ENCODE measurements around the gene PTPRN2. TPM values are rescaled to one million over a fixed set of nuclear protein-coding genes. Genes with fewer than 3 reads are reported as not detected.
"Not testable (repeated sequence)": the region's sequence is repeated elsewhere in the genome, so short reads cannot be mapped to it uniquely, and the experiment has no call there.

The PTPRN2 gene
- total RNA-seq, 1 experiment from 2014 or later, result 3.8 TPM

DNA sequence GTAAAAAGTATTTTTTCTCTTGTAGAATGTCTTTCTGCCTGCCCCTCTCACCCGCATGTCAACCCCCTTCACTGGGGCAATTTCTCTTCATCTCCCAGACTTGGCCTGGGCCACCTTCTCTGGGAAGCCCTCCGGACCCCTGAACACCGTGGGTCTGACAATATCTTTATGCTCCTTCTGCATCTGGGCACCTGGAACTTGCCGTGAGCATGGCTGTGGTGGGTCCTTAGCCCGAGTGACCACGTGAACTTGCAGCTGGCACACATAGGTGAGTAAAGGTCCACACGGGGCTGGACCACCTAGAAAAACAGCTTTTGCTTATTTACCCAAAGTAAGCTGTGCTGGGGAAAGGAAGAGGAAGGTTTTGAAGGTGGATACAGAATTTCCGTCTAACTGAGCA lies 650.6 kb downstream of the PTPRN2 start:
- Histone ChIP-seq H3K4me1 (no peaks in the 10 kb centered on the region), H3K4me3 (no peak overlapping the region), H3K27me3 (peaks cover 7% of the 10 kb centered on the region), H3K9me3 (replicated peaks) (peaks cover 5% of the 10 kb centered on the region), H3K27ac (no peak overlapping the region), H3K36me3 (no peaks in the 10 kb centered on the region)
- no peak for DNase-seq

DNA sequence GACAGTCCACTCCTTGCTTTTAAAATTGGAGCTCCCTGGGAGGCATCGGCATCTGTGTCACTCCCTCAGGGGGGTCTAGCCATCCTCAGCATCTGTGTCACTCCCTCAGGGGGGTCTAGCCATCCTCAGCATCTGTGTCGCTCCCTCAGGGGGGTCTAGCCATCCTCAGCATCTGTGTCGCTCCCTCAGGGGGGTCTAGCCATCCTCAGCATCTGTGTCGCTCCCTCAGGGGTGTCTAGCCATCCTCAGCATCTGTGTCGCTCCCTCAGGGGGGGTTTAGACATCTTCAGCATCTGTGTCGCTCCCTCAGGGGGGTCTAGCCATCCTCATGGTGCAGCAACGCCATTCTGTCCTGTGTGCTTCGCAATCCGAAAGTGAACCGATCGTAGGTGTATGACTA lies 651.9 kb downstream of the PTPRN2 start:
- H3K27me3 ChIP-seq; H3K9me3 ChIP-seq (replicated peaks); DNase-seq; H3K36me3 ChIP-seq; H3K4me3 ChIP-seq; H3K27ac ChIP-seq; H3K4me1 ChIP-seq: not testable (repeated sequence)

DNA sequence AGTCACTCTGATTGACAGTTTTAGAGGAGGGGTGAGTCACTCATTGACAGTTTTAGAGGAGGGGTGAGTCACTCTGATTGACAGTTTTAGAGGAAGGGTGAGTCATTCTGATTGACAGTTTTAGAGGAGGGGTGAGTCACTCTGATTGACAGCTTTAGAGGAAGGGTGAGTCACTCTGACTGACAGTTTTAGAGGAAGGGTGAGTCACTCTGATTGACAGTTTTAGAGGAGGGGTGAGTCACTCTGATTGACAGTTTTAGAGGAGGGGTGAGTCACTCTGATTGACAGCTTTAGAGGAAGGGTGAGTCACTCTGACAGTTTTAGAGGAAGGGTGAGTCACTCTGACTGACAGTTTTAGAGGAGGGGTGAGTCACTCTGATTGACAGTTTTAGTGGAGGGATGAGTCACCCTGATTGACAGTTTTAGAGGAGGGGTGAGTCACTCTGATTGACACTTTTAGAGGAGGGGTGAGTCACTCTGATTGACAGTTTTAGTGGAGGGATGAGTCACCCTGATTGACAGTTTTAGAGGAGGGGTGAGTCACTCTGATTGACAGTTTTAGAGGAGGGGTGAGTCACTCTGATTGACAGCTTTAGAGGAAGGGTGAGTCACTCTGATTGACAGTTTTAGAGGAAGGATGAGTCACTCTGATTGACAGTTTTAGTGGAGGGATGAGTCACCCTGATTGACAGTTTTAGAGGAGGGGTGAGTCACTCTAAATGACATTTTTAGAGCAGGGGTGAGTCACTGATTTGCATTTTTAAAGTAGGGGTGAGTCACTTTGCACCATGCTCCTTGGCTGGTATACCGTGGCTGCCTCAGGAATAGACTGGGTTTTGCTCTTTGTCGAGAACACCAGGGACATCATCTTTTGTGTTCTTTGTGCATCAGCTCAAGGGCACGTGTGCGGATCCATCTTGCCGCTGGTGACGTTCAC lies 654.1 kb downstream of the PTPRN2 start:
- not testable (repeated sequence) for H3K4me3 ChIP-seq; H3K36me3 ChIP-seq; H3K27me3 ChIP-seq; H3K27ac ChIP-seq; H3K9me3 ChIP-seq (replicated peaks); H3K4me1 ChIP-seq
- DNase-seq, result peak in 1 of 2 experiments; percentile 5

DNA sequence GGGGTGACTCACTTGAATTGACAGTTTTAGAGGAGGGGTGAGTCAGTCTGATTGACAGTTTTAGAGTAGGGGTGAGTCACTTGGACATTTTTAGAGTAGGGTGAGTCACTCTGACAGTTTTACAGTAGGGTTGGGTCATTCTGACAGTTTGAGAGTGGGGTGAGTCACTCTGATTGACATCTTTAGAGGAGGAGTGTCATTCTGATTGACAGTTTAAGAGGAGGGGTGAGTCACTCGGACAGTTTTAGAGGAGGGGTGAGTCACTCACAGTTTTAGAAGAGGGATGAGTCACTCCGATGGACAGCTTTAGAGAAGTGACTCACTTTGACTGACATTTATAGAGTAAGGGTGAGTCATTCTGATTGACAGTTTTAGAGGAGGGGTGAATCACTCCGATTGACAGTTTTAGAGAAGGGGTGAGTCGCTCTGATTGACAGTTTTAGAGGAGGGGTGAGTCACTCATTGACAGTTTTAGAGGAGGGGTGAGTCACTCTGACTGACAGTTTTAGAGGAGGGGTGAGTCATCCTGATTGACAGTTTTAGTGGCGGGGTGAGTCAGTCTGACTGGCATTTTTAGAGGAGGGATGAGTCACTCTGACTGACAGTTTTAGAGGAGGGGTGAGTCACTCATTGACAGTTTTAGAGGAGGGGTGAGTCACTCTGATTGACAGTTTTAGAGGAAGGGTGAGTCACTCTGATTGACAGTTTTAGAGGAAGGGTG lies 655.0 kb downstream of the PTPRN2 start:
- H3K9me3 ChIP-seq (replicated peaks), result peaks cover 5% of the 10 kb centered on the region
- no peaks in the 10 kb centered on the region for H3K36me3 ChIP-seq
- H3K4me3 ChIP-seq, result no peak overlapping the region
- DNase-seq, result no peak
- peaks cover 3% of the 10 kb centered on the region; the same call in 1 of the 2 replicates for H3K27me3 ChIP-seq
- H3K4me1 ChIP-seq, result no peaks in the 10 kb centered on the region
- H3K27ac ChIP-seq, result no peak overlapping the region

DNA sequence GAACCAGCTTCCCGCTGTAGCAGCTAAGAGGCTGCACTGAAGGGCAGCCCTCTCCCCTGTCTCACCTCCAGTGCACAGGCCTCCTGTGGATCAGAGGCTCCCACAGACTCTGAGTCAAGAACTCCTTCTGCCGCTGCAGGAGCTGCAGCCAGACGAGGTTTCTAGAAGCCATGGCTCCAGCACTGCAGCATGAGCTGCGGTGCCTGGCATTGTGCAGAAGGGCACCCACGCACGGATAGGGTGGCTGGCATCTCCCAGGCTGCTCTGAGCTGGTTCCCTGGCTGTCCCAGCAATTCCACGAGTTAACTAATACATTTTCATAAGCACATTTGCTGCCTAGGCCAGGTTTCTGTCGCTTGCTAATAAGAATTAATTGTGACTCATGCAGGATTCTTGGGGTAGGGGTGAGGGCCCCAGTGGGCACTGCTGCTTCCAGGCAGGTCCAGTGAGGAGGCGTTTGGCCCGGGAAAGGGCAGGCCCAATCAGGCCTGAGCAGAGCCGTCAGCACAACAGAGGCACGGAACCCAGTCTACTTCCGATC lies 656.6 kb downstream of the PTPRN2 start:
- Histone ChIP-seq H3K27me3 (peaks cover 4% of the 10 kb centered on the region; the same call in 1 of the 2 replicates), H3K4me1 (no peaks in the 10 kb centered on the region), H3K36me3 (no peaks in the 10 kb centered on the region), H3K27ac (no peak overlapping the region), H3K9me3 (replicated peaks) (peaks cover 5% of the 10 kb centered on the region), H3K4me3 (no peak overlapping the region)
- no peak for DNase-seq

DNA sequence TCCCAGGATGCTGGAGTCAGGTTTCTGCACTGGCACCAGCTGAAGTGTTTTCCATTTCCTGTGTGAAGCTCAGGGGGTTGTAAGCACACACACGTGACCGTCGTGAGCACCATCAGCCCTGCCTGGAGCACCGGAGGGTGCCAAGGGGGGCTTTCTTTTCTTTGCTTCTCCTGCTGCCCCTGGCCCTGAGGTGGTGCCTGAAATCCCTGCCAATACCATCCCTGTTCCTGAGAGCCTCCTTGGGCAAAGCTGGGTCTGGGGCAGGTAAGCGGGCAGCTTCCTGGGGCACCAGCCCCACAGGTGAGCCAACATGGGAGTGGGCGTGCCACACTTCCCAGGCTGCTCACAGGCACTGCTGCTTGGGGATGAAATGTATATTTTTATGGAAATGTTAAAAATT lies 657.2 kb downstream of the PTPRN2 start:
- no peak overlapping the region for H3K27ac ChIP-seq
- no peaks in the 10 kb centered on the region for H3K36me3 ChIP-seq
- DNase-seq, result no peak
- peaks cover 4% of the 10 kb centered on the region; the same call in 1 of the 2 replicates for H3K27me3 ChIP-seq
- no peaks in the 10 kb centered on the region for H3K4me1 ChIP-seq
- H3K4me3 ChIP-seq, result no peak overlapping the region
- peaks cover 5% of the 10 kb centered on the region for H3K9me3 ChIP-seq (replicated peaks)

DNA sequence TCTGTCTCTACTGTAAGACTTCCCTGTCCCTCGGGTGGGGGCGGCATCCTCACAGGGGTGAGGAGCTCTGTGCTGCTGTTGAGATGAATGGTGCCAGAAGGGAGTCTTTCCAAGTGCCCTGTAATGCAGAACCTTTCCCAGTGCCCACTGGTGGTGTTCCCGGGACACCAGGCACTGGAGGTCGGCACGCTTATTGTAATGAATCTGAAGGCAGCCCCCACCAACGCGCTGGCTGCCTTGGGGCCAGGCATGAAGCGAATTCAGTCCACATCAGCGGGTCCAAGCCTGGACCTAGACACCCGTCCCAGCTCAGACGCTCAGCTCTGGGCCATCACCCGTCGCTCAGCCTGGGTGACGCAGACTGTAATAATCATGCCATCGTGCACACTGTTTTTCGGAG lies 658.0 kb downstream of the PTPRN2 start:
- Histone ChIP-seq H3K9me3 (replicated peaks) (peaks cover 5% of the 10 kb centered on the region), H3K4me3 (no peak overlapping the region), H3K36me3 (no peaks in the 10 kb centered on the region), H3K27ac (no peak overlapping the region), H3K4me1 (no peaks in the 10 kb centered on the region), H3K27me3 (peaks cover 4% of the 10 kb centered on the region; the same call in 1 of the 2 replicates)
- DNase-seq, result no peak

DNA sequence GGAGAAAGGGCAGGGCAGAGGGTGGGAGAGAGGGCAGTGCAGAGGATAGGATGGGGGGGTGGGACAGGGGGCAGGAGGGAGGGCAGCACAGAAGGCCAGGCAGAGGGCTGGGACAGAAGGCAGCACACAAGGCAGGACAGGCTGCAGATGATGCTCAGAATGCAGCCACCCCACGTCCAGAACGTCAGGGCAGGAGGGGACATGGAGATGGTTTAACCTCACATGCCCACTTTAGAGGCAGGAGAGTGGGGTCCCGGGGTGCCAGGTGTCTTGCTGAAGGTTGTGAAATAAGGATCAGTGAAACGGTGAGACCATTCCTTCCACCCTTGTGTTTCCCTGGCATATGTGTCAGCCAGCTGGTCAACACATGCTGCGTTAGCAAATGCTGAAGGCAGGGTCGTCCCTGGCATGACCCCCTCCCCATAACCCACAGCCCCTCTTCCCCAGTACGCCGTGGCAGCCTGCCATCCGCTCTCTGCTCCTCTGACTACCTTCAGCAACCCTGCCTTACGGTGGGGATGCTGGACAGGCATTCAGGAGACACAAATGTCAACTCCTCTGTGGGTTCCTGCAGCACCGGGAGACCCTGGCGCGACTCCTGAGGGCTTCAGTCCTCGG lies 658.7 kb downstream of the PTPRN2 start:
- no peak for DNase-seq

DNA sequence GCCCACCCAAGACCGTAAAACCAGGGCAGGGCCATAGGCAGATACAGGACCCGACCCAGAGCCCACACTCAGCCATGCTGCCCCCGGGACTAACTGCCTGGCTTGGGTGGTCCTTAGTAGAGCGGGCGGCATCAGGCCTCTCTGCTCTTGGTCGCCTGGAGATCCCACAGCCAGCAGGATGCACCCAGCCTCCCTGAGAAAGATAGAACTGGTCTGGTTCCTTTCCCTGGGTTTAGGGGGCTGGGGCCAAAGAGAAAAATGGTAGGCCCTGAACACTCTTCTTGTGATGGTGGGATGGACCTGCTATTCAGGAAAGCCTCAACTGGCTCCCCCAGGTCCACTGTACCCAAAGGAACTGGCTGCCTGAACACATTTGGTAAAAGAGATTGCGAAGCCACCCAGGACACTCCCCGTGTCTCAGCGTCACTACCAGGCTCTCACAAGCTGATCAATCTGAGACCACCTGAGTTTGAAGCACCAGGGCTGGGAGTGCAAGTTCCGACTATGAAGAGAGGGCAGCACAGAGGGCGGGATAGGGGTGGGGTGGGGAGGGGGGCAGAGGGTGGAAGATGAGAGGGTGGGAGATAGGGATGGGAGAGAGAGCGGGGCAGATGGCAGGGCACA lies 659.3 kb downstream of the PTPRN2 start:
- DNase-seq, result no peak

More for the DNA sequence above, 658.7 kb downstream of the PTPRN2 start:
- Histone ChIP-seq H3K4me3 (no peak overlapping the region), H3K27me3 (peaks cover 9% of the 10 kb centered on the region; the same call in 1 of the 2 replicates), H3K27ac (no peak overlapping the region), H3K4me1 (no peaks in the 10 kb centered on the region), H3K36me3 (no peaks in the 10 kb centered on the region), H3K9me3 (replicated peaks) (peaks cover 5% of the 10 kb centered on the region)

DNA sequence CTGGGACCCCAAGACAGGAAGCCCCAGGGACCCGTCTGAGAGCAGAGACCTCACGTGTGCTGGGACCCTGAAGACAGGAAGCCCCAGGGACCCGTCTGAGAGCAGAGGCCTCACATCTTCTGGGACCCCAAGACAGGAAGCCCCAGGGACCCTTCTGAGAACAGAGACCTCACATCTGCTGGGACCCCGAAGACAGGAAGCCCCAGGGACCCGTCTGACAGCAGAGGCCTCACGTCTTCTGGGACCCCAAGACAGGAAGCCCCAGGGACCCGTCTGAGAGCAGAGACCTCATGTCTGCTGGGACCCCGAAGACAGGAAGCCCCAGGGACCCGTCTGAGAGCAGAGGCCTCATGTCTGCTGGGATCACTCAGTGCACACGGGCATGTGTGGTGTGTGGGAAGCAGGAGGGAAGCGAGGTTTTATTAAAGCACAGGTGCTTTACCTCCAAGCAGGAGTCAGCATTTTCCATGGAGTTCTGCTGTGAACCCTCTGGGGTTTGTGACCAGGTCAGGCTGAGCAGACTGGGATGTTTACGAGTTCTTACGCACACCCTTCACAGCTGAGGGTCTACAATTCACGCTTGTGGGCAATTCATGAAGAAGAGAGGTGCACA lies 660.2 kb downstream of the PTPRN2 start:
- H3K4me3 ChIP-seq, result no peak overlapping the region
- no peaks in the 10 kb centered on the region for H3K36me3 ChIP-seq
- peaks cover 3% of the 10 kb centered on the region for H3K9me3 ChIP-seq (replicated peaks)
- no peak overlapping the region for H3K27ac ChIP-seq
- peaks cover 20% of the 10 kb centered on the region; the same call in 1 of the 2 replicates for H3K27me3 ChIP-seq
- DNase-seq, result no peak
- H3K4me1 ChIP-seq, result no peaks in the 10 kb centered on the region

More for the DNA sequence above, 659.3 kb downstream of the PTPRN2 start:
- Histone ChIP-seq H3K27me3 (peaks cover 15% of the 10 kb centered on the region; the same call in 1 of the 2 replicates), H3K27ac (no peak overlapping the region), H3K9me3 (replicated peaks) (peaks cover 5% of the 10 kb centered on the region), H3K4me3 (no peak overlapping the region), H3K4me1 (no peaks in the 10 kb centered on the region), H3K36me3 (no peaks in the 10 kb centered on the region)

DNA sequence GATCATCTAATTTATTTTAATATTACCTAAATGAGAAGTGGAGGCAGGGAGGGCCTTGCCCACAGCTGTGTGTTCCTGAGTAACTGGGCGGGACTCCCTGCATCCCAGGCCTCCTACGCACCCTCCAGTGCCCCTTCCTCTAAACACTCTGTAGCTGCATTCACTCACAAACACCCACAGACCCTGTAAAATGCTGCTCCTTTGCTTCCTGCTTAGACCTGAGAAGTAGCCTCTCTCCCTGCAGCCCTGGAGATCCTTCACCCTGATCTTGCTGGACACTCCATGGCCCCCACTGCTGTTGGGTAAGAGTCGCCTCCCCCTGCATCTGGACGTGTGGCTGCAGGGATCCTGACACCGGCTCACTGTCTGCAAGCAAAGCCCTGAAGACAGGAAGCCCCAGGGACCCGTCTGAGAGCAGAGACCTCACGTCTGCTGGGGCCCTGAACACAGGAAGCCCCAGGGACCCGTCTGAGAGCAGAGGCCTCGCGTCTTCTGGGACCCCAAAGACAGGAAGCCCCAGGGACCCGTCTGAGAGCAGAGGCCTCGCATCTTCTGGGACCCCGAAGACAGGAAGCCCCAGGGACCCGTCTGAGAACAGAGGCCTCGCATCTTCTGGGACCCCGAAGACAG lies 661.0 kb downstream of the PTPRN2 start:
- Histone ChIP-seq H3K4me3 (no peak overlapping the region), H3K9me3 (replicated peaks) (no peaks in the 10 kb centered on the region), H3K36me3 (no peaks in the 10 kb centered on the region), H3K4me1 (no peaks in the 10 kb centered on the region), H3K27me3 (peaks cover 23% of the 10 kb centered on the region), H3K27ac (no peak overlapping the region)
- DNase-seq, result no peak

DNA sequence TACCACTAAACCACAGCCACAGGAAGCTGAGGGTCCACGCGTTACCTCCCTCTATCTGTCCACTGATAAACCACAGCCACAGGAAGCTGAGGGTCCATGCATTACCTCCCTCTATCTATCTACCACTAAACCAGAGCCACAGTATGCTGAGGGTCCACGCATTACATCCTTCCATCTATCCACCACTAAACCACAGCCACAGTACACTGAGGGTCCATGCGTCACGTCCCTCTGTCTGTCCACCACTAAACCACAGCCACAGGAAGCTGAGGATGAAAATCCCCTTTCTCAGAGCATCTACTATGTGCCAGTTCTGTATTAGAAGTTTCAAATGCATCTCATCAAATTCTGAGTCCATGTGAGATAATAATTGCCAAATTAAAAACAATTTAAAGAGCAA lies 661.5 kb downstream of the PTPRN2 start:
- no peaks in the 10 kb centered on the region for H3K4me1 ChIP-seq
- H3K27ac ChIP-seq, result no peak overlapping the region
- no peaks in the 10 kb centered on the region for H3K36me3 ChIP-seq
- DNase-seq, result no peak
- no peaks in the 10 kb centered on the region for H3K9me3 ChIP-seq (replicated peaks)
- no peak overlapping the region for H3K4me3 ChIP-seq
- peaks cover 28% of the 10 kb centered on the region for H3K27me3 ChIP-seq

DNA sequence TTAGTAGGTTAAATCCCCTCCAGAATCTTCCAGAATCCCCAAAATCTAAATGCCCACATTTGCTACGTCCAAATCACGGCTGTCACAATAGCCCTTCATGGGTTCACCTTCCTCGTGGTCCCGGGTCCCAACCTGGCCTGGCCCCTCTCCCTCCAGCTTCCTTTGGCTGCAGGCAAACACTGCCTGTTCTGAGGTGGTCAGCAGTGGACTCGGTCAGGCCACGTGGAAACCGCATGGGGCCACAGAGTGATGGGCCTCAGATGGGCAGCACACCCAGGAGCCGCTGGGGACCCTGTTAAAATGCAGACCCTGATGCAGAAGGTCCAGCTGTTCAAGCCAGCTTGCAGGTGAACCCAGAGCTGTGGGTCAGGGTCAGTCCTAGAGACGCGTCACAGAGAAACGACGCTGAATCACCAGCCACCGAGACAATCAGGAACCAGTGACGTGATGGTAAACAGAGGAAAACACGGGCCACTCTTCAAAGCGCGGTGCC lies 662.2 kb downstream of the PTPRN2 start:
- no peak overlapping the region for H3K4me3 ChIP-seq
- no peaks in the 10 kb centered on the region for H3K36me3 ChIP-seq
- no peak for DNase-seq
- H3K9me3 ChIP-seq (replicated peaks), result no peaks in the 10 kb centered on the region
- H3K27me3 ChIP-seq, result peaks cover 33% of the 10 kb centered on the region
- no peaks in the 10 kb centered on the region for H3K4me1 ChIP-seq
- no peak overlapping the region for H3K27ac ChIP-seq
